IPS-11a (cell line): ENCODE results near the gene GPX7.
"Not testable (repeated sequence)": the region's sequence is repeated elsewhere in the genome, so short reads cannot be mapped to it uniquely, and the experiment has no call there.

Source experiments
- H3K4me3 ChIP-seq: one replicate; pipeline ENCODE4 v1.5.1; 2013; ENCODE audit warnings: low read depth, low read length, control low read depth

GPX7 gene

GRCh38 chr1:52601991-52602855 is at the start of gene GPX7:
GPX7 (plus strand) TSS chr1:52602371; CDS start chr1:52602410, 39 bp downstream.
- peak within 1 kb of the TSS; percentile 54 for H3K4me3 ChIP-seq

GRCh38 chr1:52552505-52553361 is 49.4 kb upstream of the GPX7 start, which contains the start of gene TUT4:
TUT4 (minus strand) TSS chr1:52553092; CDS start chr1:52526280, 26,812 bp downstream.
- H3K4me3 ChIP-seq, result peak within 1 kb of the TSS; percentile 93

GRCh38 chr1:52553362-52554266 is 48.6 kb upstream of the GPX7 start:
- peak overlapping the region; percentile 81 for H3K4me3 ChIP-seq

- peak overlapping the region; percentile 81 for H3K4me3 ChIP-seq
Measured at GRCh38 chr1:52554267-52554640, 47.9 kb upstream of the GPX7 start.

- no peak overlapping the region for H3K4me3 ChIP-seq
Measured at GRCh38 chr1:52554756-52555155, 47.4 kb upstream of the GPX7 start.

GRCh38 chr1:52556641-52557360 is 45.4 kb upstream of the GPX7 start:
- no peak overlapping the region for H3K4me3 ChIP-seq

- H3K4me3 ChIP-seq, result no peak overlapping the region
Measured at GRCh38 chr1:52558941-52559340, 43.2 kb upstream of the GPX7 start.

- H3K4me3 ChIP-seq, result no peak overlapping the region
Measured at GRCh38 chr1:52559875-52560274, 42.3 kb upstream of the GPX7 start.

- no peak overlapping the region for H3K4me3 ChIP-seq
Measured at GRCh38 chr1:52562766-52563165, 39.4 kb upstream of the GPX7 start.

- H3K4me3 ChIP-seq, result no peak overlapping the region
Measured at GRCh38 chr1:52567943-52568342, 34.2 kb upstream of the GPX7 start.

GRCh38 chr1:52569449-52570210 is 32.5 kb upstream of the GPX7 start:
- H3K4me3 ChIP-seq, result no peak overlapping the region

- H3K4me3 ChIP-seq, result no peak overlapping the region
Measured at GRCh38 chr1:52571783-52572182, 30.4 kb upstream of the GPX7 start.

GRCh38 chr1:52572387-52572786 is 29.8 kb upstream of the GPX7 start:
- H3K4me3 ChIP-seq, result no peak overlapping the region

GRCh38 chr1:52574594-52574993 is 27.6 kb upstream of the GPX7 start:
- H3K4me3 ChIP-seq, result no peak overlapping the region

GRCh38 chr1:52576074-52576473 is 26.1 kb upstream of the GPX7 start:
- no peak overlapping the region for H3K4me3 ChIP-seq

GRCh38 chr1:52578066-52578465 is 24.1 kb upstream of the GPX7 start:
- not testable (repeated sequence) for H3K4me3 ChIP-seq

- H3K4me3 ChIP-seq, result no peak overlapping the region
Measured at GRCh38 chr1:52579415-52579814, 22.8 kb upstream of the GPX7 start.

- no peak overlapping the region for H3K4me3 ChIP-seq
Measured at GRCh38 chr1:52580283-52580682, 21.9 kb upstream of the GPX7 start.

GRCh38 chr1:52582116-52582696 is 20.0 kb upstream of the GPX7 start:
- no peak overlapping the region for H3K4me3 ChIP-seq
